A172 (cell line): Measurements from ENCODE around the gene PRLR. TPM values are rescaled to one million over a fixed set of nuclear protein-coding genes. Genes with fewer than 3 reads are reported as not detected.

Source experiments
- DNase-seq: peaks from one replicate; pipeline ENCODE4 v3.0.0-alpha.2; 2015; ENCODE audit warnings: low spot score
- total RNA-seq: library from RNA; depleted of rRNA; stranded (reverse); fragments of >200 nt; shearing (Covaris generic); gene quantifications from 2 replicates; pipeline ENCODE4 v1.2.3, GENCODE V29; 2014

The PRLR gene
- total RNA-seq, 1 experiment from 2014 or later = 0.36 TPM

DNA sequence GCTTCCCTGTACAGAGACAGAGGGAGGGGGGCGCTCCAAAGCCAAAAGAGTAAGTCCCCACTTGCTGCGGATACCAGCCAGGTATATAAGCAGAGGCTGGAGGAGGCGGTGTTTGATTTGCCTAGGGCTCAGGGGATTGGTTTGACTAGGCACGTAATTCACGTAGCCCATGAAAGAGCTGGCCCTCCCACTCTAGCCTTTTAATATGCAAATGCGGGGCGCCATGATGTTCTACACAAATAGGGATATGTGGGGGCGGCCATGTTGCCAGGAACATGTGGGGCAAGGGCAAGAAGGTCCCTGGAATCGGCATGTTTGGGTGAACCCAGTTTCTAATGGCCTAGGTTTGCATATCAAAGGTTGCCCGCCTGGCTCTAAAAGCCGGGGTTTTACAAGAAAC is 3.3 kb upstream of the PRLR start:
- no peak for DNase-seq

DNA sequence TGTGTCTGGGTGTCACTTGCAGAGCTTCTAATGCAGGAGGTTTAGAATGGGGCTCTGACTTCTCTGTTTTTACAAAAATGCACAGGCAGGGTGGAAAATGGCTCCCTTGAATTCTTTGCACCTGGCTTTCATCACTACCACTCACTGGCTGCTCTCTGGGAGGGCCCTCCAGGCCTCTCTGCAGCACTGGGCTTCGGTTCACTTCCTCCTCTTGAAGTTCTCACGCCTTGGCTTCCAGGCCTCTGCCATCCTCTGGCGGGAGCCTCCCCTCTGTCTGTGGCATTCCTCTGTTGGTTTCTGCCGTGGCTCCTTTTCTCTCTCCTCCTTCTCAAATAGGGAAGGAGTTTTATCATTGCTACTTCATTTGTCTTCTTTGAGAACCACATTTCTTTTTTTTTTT is 2.8 kb upstream of the PRLR start:
- DNase-seq = no peak

DNA sequence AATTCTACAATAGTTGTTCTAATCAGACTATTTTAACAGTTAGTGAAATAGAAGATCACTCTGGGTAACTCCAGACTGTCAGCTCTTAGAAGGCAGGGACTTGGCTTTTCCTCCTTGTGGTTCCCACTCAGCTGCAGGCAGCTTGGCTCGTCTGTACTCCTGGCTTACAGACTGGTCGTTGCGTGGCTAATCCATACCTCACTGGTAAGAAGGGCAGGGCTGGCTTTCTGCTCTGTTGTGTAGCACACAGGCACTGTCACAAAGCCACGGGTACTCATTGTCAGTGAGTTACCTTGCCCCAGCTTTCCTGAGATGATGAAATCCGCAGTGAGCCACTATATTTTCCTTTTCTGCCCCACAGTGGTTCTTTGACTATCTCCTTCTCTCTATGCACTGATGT is 1.8 kb upstream of the PRLR start:
- DNase-seq = no peak

DNA sequence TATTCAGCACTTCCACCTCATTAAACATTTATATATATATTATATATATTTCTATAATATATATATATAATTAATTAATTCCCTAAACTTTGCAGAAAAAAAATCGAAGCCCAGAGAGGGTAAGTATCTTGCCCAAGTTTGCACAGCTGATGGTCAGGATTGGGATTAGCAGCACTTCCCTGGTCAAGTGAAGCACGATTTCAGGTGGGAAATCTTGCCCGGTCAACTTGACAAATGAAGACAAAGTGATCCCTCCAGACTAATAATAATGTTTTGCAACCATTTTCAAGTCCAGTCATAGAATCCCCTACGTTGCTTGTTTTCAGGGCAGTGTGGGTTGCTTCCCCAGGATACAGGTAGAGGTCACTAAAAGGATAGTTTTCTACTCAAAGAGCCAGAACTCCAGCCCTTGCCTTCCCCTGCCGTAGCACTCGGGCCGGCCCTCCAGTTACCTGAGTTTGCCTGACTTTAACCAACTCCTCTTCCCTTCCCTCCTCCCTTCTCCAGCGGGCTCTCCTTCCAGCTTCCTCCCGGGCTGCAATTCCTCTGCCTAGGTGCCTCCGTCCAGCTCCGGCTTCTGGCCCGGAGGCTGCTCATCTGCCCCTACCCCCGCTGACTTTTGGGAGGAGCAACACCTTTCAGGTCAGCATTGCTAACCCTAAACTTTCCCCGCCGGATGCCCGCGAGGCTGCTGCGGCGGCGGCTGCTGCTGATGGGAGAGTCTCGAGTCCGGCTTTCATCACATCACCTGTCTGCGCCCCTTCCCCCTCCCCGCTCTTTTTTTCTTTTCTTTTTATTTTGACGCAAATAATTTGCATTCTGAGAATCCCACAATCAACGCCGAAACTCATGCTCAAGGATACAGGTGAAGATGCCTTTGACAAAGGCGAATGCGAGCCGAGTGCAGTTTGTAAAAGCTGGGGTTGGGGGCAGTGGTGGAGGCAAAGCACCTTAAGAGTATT is 930 bp downstream of the PRLR start:
- no peak for DNase-seq

DNA sequence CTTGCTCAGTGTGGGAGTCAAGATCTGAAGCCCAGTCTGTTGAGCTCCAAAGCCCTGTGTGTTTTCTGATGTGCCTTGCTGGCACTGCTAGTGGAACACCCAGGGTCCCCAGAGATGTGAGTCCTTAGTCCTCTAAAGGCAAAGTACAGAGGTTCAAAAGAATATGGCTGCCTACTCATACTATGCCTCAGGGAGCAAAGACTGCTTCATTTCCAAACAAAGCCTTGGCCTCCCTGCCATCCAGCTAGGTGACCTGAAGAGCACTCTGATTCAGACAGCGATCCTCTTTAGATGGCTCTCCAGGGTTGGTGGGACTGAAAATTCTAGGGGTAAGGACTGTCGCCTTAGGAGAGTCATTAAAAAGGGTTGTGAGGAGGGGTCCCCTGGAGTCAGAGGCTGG is 2.0 kb downstream of the PRLR start:
- no peak for DNase-seq

DNA sequence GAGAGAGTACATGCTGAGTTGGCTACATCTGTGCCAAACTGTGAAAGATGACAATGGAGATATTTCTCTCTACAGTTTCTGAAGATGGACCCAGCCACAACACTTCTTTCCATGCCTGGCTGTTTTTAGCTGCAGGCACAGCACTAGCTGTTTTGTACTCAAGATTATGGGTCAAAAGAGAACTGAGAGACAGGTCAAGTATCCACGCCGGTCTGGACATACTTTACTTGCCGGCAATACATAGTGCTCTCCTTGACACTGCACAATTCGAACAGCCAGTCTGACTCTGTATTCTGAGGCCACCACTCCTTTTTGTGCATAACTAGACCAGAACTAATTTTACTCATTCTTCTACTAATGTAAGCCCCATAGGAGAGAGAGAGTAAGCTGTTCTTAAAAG is 2.6 kb downstream of the PRLR start:
- DNase-seq = no peak

DNA sequence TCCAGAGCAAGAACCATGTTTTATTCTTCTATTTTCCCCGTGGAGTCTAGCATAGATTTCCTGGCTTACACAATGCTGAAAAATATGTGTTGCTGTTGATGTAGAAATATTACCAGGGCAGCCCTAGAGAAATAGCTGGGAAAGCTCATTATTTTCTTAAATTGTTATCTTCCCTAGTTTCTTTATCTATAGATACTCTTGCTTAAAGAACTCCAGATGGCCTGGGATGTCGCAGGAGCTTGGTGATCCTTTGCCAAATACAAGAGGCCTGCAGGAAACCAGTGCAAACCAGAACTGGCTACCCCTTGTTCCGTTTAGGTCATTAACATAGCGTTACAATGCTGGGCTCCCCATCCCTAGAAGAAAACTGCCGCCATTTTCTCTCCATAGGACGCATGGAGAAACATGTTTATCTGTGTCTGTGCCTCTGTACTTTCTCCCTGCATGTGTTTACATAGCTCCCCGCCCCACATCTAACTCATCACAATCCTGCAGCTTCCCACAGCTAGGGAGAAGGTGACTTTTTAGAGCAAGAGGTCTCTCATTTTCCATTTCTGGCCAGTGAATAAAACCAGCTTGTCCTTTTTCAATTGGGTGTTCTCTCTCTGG is 6.4 kb downstream of the PRLR start:
- no peak for DNase-seq

DNA sequence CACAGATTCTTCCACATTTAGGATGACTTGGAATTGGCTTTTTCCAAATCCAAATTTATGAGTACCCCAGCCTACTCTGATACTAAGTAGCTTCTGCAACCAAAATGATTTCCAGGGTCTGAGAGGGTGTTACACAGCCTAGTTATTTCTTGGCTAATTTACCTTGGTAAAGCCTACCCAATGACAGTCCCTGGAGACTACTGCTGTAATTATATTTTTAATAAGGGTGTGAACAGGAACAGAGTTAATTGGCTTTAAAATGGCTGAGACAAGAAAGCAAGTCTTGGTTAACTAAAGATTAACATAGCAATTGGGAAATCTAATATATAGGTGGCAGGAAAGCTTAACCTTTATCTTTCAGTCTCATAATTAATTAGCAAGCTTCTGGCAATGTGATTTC is 9.3 kb downstream of the PRLR start:
- DNase-seq = no peak

DNA sequence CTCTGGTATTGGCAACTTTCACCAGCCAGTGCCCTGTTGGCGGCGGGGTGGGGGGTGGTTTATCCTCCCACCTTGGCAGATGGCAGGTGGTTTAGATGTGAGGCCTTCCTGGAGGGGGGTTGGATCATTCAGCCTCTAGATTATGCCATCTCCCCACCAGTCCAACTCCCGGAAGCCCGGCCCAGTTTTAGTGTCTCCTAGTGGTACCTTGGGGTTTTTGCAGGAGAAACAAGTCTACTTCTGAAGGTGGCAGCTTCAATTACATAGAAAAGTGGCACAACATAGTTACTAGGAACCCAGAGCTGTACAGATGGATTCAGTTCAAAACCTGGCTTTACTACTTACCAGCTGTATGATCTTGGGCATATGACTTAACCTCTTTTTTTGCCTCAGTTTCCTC is 11.3 kb downstream of the PRLR start:
- no peak for DNase-seq

DNA sequence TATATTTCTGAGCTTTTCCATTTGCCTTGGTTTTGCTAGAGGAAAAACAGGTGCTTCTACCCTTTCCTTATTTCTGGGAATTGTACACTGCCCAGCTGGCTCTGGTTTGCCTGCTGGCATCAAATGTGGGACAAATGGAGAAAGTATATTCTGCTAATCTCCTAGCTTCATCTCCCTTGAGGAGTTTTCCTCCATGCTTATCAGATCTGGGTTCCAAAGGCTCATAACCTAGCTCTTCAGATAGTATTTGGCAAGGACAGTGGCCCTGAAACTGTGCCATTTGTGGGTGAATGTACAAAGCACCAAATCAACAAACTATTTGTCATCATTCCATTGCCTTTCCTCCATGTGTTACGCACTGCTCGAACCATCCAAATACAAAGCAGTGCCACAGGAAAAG is 16.2 kb downstream of the PRLR start:
- DNase-seq = no peak

DNA sequence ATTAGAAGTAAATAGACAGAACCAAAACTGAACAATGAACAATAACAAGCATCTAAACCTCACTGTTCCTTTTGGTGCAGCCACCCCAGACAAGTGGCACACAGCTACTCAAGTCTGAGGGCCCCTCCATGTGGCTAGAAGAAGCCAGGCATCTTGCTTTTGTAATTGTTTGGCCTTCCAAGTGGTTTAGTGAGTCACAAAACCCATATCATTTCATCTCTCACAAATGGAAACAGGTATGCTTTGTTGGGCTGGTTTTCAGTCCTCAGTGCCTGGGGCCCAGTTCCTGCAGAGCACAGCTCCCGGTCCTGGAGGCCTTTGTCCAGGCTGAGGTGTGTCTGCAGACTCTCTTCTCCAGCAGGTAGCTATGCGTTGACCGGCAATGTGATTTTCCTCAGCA is 16.7 kb downstream of the PRLR start:
- DNase-seq = no peak

DNA sequence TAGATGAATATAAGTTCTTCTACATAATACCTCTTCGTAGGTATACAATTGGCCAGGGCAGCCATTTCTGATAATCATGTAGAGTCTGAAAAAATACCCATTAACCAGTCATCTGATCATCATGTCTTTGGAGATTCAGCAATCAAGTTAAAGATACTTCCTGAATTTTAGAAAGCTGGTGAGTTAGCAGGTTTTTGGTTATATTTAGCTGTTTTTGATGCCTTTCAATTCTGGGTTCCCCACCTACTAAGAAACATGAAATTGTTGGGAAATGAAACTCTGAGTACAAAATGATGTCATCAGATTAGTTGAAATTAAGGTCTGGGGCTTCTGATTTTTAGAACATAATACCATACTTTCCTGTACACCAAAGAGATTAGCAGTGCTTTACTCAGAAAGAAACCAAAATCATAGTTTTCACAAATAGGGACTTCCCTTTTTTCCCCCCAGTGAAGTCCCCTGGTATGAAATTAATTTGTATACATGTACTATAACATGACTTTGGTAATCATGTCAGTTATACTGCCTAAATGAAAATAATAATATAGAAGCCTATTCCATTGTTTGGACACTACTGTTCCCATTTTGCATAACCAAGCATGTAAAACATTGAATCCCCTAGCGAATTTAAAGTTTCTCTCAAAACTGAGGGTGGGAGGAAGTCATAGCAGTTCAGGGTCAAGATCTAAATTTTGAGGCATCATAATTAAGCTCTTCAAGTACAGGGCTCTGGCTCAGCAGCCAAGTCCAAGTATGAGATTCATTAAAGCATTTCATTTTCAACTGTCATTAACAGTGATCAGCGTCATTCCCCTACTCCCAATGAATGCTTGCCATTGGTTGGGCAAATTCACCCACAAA is 17.9 kb downstream of the PRLR start:
- no peak for DNase-seq

DNA sequence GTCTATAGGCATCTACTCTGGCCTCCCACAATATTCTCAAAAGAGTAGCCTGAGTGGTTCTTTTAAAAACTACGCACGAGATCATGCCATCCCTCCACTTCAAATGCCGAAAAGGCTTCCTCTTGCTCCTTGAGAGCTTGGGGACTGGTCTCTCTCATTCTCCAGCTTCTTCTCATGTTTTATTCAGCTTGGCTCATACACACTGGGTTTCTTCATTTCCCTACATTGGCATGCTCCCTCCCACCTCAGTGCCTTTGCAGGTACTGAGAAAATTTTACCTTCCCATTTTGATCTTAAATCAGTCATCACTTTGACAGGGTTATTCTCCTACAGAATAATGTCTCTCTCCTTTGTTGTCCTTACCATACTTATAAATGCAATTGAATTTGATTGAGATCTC is 20.4 kb downstream of the PRLR start:
- no peak for DNase-seq

DNA sequence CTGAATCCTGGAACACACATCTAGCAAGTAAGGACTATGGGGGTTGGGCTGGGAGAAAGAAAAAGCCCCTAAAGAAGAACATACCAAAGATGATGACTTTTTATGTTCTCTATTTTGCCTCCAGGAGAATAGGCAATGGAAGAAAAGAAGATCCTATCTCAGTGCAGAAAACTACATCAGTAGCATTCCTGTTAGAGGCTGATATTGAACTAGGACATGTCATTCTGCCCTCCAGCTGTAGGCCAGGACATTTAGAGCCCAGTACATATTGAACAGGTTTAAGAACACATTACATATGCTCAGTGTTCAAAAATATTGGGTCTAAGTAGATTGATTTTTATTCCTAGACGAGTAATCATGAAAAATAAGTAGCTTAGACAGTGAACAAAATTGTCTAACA is 24.7 kb downstream of the PRLR start:
- DNase-seq = no peak

DNA sequence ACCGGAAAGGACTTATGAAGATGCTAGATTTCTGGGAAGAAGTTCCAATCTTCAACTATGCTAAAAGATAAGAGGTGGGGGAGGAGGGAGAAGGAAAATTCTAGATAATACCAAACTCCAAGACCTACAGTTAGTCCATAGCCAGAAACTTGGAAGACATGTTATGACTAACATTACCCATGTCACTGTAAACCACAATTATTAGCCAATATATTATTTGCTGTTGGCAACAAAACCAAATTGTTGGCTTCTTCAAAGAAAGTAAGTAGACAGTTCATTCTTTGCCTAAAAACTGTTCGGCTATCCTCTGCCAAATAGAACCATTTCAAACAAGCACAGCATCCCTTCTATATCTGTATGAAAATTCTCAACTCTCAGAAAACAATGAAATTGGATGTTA is 25.1 kb downstream of the PRLR start:
- DNase-seq = no peak

DNA sequence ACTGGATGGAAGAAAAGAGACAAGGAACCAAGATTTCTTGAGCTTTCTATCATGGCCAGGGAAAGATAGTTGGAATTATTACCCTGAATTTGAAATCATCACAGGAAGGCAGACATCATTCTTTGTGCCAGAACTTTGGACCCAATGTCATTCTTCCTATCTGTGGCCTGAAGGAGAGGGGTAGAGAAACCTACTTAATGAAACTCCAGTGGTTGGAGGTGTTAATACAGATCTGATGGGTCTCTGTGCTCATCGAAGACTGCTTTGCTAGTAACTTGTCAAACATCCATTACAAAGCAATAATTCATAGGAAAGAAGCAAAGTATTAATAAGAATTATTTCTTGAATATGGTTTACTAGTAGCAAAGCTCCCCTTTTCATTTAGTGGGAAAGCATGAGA is 26.9 kb downstream of the PRLR start:
- no peak for DNase-seq

DNA sequence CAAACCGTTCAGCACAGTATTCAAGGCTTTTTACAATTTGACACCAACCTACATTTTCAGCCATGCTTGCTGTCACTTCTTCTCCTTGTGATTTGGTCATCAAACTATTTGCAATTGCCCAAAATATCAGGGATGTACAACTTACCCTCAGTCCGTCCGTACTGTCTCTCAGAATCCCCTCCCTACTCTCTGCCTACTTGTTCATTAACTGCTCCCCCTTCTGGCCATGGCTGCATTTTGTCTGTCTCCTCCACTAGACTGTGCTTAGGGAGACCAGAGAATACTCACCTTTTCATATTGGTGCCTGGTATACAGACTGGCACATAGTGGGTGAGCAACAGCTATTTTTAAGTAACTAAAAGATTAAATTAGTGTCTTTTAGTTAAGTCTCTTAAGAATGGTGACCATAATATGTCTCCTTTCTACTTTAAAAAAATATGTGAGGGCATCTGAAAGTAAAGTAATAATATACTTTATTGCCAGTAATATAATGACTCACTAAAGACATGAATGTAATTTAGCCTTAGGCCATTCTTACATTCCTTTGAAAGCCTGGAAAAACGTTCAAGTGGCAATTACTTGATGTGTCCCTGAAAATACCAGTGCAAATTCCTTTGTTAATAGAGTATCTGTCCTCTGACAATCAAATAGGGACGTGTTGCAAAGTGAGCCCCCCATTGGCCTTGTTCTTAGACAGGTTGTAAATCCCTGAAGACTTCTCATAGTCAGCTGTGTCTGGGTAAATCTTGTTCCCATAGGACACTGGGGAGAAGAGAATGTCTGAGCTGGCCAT is 27.8 kb downstream of the PRLR start:
- DNase-seq = peak; percentile 46

DNA sequence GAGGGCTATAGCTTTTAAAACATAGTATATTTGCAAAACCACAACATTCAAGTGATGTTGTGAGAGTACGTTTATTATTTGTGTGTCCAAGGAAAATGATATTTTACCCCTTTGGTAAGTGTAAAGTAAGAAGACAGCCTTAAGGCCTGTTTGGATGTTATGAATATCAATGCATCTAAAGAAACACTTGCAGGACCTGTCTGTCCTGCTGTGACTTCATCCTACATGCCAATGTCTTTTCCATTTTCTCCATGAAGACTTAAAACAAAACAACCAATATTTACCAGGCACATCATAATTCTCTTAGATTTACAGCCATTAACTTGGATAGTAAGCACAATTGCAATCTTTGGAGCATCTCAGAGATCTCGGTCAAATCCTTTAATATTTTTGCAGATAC is 29.0 kb downstream of the PRLR start:
- no peak for DNase-seq

DNA sequence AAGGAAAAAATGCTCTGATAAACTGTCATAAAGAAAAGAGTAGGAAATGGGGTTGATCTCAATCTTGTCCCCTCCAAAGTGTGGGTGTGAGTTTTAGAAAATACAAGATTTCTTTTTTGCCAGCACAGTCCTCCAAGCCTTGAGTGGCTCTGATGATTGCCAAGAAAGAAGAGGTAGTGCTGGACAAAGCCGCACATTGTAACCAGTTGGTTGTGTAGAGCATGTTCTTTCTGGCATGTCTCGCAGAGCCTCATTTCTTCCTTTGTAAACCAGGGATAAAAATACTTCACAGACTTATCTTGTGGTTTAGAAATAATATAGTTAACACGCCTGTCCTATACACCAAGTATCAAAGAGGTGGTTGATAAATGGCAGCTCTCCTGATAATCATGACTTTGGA is 30.4 kb downstream of the PRLR start:
- no peak for DNase-seq

DNA sequence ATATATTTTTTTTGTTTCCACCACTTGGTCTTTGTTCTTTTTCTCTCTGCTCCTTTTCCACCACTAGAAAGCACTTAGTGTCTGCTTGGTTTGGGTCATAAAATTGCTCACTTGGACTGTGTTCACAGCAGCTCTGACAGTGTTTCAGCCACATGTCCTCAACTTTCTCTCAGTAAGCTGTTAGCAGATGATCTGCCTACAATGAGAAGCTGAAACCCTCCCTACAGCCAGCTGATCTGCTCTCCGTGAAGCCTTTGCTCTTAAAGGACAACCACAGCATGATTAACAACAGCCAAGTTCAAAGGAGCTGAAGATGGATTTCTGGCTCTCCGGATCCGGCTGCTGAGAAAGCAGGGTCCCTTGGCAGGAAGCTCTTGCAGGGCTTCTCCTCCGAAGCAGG is 31.6 kb downstream of the PRLR start:
- no peak for DNase-seq

DNA sequence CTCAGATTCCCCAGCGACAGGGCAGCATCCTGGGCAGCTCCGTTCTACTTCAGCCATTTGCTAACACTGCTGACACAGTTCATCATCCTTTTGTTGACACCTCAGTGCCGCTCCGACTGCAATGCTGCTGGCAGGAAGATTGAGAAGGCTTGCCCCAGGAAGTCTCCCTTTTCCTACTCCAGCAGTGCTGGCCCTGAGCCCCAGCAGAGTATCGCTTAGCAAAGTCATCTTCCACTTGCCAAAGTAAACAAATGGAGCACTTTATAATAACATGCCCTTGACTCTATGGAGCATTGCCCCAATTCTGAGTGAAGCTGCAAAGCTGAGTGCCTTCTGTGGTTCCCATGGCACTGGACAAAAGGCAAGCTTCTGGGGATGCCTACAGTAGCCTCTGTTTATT is 32.2 kb downstream of the PRLR start:
- peak; percentile 58 for DNase-seq

DNA sequence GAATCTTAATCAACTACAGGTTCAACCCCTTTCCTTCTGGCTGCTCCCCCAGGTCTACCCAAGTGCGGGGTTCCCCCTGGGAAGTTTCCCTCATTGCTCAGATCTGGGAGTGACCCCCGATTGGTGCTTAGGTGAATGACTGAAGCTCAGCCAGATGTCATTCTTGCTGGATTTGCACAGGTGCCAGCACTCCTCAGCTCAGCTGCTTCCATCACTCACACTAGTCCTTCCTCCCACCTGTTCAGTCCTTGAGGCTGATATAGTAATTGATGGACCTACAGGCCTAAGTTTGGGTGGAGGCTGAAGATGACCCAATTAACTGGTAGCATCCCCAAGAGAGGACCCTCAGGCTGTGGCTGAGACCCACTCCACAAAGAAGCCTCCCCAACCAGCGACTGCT is 32.9 kb downstream of the PRLR start:
- DNase-seq = no peak
